GM18951 (cell line): ENCODE measurements around the gene TTLL5.

Experiments
- POLR2A ChIP-seq: IDR thresholded peaks from 4 replicates; pipeline ENCODE4 v1.6.1; 2011; ENCODE audit warnings: mild to moderate bottlenecking; ENCODE audit not compliant: insufficient read length, insufficient read depth; ENCODE audit errors: extremely low read depth
- in situ Hi-C: fragments of 300-500 bp; cut with MboI; formaldehyde crosslinking; loops from one replicate; pipeline ENCODE4 v1.12.0; 2022; ENCODE audit warnings: low sequenced_read_pairs, mixed read lengths, inconsistent platforms; ENCODE audit not compliant: unreplicated experiment

The TTLL5 gene

GRCh38 chr14:75848167-75848913 lies 187.3 kb downstream of the TTLL5 start:
- in situ Hi-C loops: no loop called here

GRCh38 chr14:75849300-75849895 lies 188.4 kb downstream of the TTLL5 start:
- no peak for TF ChIP-seq POLR2A
- in situ Hi-C loops: no loop called here

More at GRCh38 chr14:75848167-75848913, 187.3 kb downstream of the TTLL5 start:
- no peak for TF ChIP-seq POLR2A

DNA sequence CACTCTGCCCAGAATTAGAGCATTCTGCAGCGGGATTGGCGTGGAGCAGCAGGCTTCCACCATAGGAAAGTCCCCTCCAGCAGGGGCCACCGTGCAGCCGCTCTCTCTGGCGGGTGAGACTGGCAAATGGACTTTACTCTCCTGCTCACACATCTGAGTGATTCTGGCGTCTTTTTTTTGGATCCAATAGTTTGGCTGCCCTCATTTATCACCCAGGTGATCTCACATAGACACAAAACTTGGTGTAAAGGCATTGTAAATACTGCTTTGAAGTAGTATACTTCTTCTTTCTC lies 190.5 kb downstream of the TTLL5 start:
- in situ Hi-C loops: no loop called here
- no peak for TF ChIP-seq POLR2A

GRCh38 chr14:75854111-75854799 lies 193.2 kb downstream of the TTLL5 start:
- in situ Hi-C loops: no loop called here
- TF ChIP-seq POLR2A: no peak

GRCh38 chr14:75857199-75857598 lies 196.2 kb downstream of the TTLL5 start:
- in situ Hi-C loops: no loop called here
- no peak for TF ChIP-seq POLR2A

DNA sequence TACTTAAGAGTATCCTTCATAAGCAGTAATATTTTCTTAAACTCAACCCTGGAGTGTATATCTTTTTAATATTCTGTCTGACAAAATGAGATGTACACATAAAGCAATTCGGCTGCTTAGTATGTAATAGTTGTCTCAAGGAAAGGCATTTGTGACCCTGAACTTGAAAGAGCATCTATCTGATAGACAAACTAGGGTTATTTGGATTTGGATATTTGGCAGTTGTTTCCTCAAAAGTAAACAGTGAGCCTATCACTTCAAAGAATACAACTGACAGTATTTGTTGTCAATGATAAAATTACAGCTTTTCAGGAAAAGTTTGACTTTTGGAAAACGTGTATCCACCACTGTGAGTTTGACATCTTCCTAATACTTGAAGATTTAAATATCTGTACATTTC lies 197.3 kb downstream of the TTLL5 start:
- no peak for TF ChIP-seq POLR2A
- in situ Hi-C loops: no loop called here

GRCh38 chr14:75859746-75860145 lies 198.7 kb downstream of the TTLL5 start:
- in situ Hi-C loops: no loop called here
- TF ChIP-seq POLR2A: no peak

DNA sequence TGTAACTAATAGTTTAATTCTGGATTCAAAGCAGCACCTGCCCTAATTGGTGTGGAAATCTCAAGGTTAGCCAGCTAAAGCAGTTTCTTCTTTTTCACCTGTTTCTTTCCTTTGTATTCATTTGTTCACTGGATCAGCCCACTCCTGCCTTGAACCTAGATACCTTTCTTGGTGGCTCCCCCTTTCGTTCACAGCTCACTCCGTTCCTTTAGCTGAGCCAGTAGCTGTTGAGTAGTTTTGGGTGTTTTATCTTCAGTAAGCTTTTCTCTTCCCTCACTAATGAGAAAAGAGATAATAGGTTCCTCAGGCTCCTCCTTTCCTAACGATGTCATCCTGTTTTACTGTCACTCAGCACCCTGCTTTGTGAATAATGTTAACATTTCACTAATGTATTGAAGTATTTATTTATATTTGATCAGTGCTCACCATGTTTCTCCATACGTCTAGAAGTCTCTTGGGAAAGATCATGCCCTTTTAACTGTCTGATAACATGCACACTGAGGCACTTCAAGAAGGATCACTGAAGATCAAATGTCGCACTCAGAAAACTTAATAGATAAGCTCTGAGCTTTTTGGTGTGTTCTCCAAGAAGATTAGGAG lies 199.6 kb downstream of the TTLL5 start:
- no peak for TF ChIP-seq POLR2A
- in situ Hi-C loops: no loop called here

DNA sequence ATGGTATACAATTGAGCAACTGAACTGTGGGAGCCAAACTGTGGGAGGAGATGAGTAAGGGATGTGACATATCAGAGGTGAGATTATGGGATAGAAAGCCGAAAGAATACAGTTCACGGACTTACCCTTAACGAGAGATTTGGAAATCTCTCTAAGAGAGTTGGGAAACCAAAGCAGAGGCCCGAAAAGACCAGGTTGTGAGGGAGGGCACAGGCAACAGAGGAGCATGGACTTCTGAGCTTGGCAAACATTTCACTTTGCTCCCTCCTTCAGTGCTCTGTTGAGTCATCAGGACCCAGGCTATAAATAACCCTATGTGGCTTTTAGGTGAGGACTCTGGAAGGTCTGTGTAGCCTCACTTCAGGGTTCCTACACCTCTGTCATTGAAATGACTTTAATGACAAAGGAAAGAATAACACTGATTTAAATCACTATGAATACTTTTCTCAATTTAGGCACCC lies 200.1 kb downstream of the TTLL5 start:
- TF ChIP-seq POLR2A: no peak
- in situ Hi-C loops: no loop called here

GRCh38 chr14:75863221-75863620 lies 202.2 kb downstream of the TTLL5 start:
- in situ Hi-C loops: no loop called here

DNA sequence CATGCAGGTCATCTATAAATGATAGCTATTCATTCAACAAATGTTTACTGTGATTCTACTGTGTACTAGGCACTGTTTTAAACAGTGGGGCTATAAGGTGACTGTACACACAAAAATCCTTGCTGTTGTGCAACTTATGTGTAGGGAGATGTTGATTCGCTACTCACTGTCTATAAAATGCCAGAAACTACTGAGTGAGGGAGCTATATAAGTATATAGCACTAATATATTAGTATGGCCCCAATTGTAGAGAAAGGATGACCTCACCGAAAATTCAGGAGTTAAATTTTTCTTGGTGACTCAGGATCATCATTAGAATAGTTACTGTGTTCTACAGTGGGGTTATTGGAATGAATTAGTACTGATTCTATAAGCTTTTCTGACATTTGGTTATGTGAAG lies 203.3 kb downstream of the TTLL5 start:
- in situ Hi-C loops: no loop called here
- TF ChIP-seq POLR2A: no peak

More at GRCh38 chr14:75863221-75863620, 202.2 kb downstream of the TTLL5 start:
- TF ChIP-seq POLR2A: no peak

- TF ChIP-seq POLR2A: no peak
- in situ Hi-C loops: no loop called here
Observed at GRCh38 chr14:75865531-75865930, 204.5 kb downstream of the TTLL5 start.

DNA sequence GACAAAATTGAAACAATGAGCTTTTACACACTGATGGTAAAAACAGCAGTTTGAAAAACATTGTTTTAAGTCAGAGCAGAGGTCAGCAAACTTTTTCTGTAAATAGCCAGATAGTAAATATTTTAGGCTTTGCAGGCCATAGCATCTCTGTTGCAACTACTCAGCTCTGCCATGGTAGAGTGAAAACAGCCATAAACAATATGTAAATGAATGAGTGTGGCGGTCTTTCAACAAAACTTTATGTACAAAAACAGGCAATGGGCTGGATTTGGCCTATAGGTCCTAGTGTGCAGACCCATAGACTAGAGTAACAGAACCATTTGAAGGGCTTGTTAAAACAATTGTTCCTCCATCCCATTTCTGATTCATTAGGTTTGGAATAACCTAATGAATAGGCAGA lies 205.9 kb downstream of the TTLL5 start:
- no peak for TF ChIP-seq POLR2A
- in situ Hi-C loops: no loop called here
